ENCODE results near the gene SLC6A9.

The SLC6A9 gene

GRCh38 chr1:44048532-44049215 lies 17.4 kb upstream of the SLC6A9 start:
- no peak for DNase-seq (ENCODE audit: low read depth in 1 of 2, low spot score in 1 of 2)

GRCh38 chr1:44047131-44047530 lies 15.9 kb upstream of the SLC6A9 start:
- DNase-seq (ENCODE audit: low read depth in 1 of 2, low spot score in 1 of 2): no peak

GRCh38 chr1:44045064-44045463 lies 13.8 kb upstream of the SLC6A9 start:
- DNase-seq (ENCODE audit: low read depth in 1 of 2, low spot score in 1 of 2): no peak

DNA sequence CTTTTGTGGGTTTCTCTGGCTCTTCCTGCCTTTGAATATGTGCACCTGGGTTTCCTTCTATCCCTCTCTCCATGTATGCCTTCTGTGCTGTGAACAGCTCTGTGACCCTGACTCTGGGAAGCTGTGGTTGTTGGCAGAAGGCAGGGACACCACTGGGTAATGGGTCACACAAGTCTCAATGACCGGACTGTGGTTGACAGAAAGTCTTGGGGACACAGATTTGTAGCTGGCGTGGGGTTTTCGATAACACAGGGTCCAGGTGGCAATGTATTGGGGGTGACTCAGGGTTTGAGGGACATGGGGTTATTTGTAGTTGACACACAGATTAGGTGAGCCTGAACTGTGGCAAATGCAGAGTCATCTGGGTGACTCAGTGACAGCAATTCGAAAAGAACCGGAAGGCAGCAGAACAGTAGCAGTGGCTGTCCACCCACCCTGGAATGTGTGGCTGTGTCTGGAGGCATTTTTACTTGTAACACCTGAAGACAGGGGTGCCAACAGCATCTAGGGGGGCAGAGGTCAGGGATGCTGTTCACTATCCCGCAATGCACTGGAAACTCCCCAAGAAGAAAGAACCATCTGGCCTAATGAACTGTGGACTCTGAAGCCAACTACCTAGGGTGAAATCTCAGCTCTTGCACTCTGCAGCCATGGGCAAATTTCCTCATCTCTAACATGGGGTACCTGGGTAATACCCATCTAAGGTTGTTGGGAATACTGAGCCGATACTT lies 13.0 kb upstream of the SLC6A9 start:
- no peak for DNase-seq (ENCODE audit: low read depth in 1 of 2, low spot score in 1 of 2)

DNA sequence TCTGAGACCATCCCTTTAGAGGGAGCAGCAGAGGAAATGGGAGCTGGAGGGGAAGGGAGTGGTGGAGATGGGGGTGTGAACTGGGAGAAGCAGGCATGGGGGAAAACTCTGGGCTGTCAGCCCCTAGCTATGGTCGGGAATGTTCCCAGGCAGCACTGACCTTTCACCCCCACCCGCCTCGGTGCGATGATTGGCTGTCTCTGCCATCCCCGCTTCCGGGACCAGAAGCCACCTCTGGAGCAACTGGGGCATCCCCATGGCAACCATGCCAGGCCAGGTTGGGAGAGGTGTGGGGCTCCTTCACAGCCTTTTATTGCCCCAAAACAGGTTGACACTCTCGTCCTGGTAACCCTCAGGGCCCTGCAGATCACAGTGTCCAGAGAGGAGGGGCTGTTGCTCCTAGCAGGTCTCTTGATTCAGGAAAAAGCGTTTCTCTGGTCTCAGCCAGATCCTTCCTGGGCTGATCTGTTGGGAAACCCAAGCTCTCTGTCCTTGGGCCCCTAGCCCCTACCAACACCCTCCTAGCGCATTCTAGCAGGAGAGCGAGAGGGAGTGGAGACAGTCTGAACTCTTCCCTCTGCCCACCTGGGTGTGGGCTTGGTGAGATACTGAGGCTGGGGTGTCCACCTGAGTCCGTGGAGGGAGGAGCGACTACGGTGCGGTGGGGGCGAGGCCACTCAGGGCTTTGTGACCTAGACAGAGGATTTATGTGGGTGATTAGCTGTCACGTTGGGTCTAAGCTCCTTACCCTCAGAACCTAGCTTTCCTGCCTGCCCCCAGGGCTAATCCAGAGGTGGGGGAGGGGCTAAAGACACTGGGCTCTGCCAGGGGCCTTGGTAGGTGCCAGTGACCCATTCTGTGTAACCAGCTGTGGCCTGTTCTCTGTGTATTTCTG lies 12.2 kb upstream of the SLC6A9 start:
- DNase-seq (ENCODE audit: low read depth in 1 of 2, low spot score in 1 of 2): no peak

GRCh38 chr1:44040846-44041245 lies 9.6 kb upstream of the SLC6A9 start:
- no peak for DNase-seq (ENCODE audit: low read depth in 1 of 2, low spot score in 1 of 2)

DNA sequence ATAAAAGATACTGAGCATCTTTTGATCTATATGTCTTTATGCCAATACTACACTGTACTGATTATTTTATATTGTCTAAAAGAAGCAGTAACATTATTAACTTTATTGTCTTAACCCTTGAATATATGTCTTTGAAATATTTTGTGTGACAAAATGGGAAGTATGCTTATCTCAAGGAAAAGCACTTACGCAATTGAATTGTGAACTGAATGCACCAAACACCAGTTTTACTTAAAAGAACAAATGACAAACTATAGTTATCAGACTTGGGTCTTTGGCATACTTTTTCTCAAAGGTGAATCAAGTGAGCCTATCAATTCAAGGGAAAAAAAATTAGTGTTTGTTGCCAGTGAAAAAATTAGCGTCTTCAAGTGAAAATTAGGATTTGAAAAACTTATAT lies 9.2 kb upstream of the SLC6A9 start:
- DNase-seq (ENCODE audit: low read depth in 1 of 2, low spot score in 1 of 2): no peak

- DNase-seq (ENCODE audit: low read depth in 1 of 2, low spot score in 1 of 2): no peak
These were observed 7.8 kb upstream of the SLC6A9 start for GRCh38 chr1:44038876-44039657.

GRCh38 chr1:44037154-44037553 lies 5.9 kb upstream of the SLC6A9 start:
- no peak for DNase-seq (ENCODE audit: low read depth in 1 of 2, low spot score in 1 of 2)

GRCh38 chr1:44036409-44037139 lies 5.3 kb upstream of the SLC6A9 start:
- peak; percentile 32 to 43 for DNase-seq (ENCODE audit: low read depth in 1 of 2, low spot score in 1 of 2)

GRCh38 chr1:44035726-44036408 lies 4.6 kb upstream of the SLC6A9 start:
- no peak for DNase-seq (ENCODE audit: low read depth in 1 of 2, low spot score in 1 of 2)

- DNase-seq (ENCODE audit: low read depth in 1 of 2, low spot score in 1 of 2): no peak
These were observed 3.9 kb upstream of the SLC6A9 start for GRCh38 chr1:44034976-44035716.

DNA sequence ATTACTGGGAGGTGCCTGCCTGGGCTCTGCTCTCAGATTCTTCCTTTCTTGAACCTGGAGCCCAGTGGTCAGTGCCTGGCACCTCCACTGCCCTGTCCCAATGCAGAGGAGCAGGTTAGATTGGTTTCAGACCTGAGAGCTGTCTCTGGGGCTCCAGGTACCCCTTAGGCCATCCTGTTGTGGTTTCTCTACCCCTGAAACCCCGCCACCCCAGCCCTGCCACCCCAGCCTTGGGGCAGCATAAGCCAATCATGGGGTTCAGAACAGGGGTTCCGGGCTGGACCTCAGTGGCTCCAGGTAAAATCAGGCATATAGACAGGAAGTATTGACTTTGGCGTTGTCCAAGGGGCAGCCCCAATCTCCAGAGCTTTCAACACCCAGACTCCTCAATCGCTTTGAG lies 3.2 kb upstream of the SLC6A9 start:
- no peak for DNase-seq (ENCODE audit: low read depth in 1 of 2, low spot score in 1 of 2)

- no peak for DNase-seq (ENCODE audit: low read depth in 1 of 2, low spot score in 1 of 2)
These were observed 2.5 kb upstream of the SLC6A9 start for GRCh38 chr1:44033756-44034155.

DNA sequence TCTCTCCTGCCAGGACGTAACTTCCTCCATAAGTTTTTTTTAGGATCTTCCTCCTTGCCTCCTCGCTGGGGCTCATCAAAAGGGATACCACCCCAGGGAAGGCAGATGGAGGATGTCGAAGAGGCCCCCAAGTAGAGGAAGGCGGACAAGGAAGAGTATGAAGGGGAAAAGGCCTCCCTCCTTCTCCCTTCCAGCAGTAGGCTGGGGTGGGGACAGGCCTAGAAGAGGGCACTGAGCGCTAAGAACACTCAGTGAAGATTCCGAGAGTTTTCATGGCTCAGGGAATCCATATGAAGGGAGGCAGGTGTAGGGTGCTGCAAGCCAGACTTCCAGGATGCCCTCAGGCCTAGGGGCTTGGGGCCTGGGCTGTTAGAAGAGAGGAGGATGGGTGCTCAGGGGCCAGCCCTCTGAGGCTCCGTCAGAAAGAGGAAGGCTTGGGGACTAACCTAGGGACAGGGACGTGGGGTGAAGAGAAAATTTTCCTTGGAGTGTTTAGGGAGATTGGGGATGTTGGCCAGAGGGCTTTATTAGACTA lies 1.8 kb upstream of the SLC6A9 start:
- no peak for DNase-seq (ENCODE audit: low read depth in 1 of 2, low spot score in 1 of 2)

DNA sequence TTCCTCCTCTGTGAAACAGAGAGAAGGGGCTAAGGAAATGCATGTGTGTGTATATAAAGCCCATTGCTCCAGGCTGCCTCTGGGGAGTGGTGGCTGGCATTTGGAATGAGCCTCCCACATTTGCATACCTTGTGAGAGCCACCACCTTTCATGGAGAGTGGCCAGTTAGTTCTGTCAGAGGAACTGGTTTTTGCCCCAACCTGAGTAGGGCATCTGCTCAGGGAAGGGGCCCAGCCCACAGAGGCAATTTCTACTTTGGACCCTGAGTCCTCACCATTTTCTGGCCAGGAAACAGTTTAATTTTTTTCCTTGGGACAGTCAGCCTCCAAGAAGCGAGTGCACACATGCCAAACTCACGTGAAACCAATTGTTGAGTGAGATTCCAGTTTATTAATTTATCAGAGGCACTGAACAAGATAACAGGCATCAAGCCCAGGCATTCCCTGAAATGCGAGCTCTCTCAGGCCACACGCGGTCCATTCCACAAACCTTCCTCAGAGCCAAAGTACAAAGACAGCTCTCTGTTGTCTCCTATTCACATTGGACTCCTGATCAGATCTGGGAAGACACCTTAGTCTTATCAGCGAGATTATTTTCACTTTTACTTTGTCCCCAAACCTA lies 1.0 kb upstream of the SLC6A9 start:
- no peak for DNase-seq (ENCODE audit: low read depth in 1 of 2, low spot score in 1 of 2)

GRCh38 chr1:44030605-44031251 lies 534 bp downstream of the SLC6A9 start:
- peak; percentile 9 to 35 for DNase-seq (ENCODE audit: low read depth in 1 of 2, low spot score in 1 of 2)
